ENCODE data around the gene SETD5. TPM values are rescaled to one million over a fixed set of nuclear protein-coding genes. Genes with fewer than 3 reads are reported as not detected.

Gene SETD5
- total RNA-seq, 3 donors from 2014 or later: 63.0 to 135 (median 118) TPM

GRCh38 chr3:9361691-9362388 is 35.6 kb upstream of the SETD5 start:
- TF ChIP-seq POLR2A (IDR thresholded peaks at IDR 0.05): no peak
- no peak for TF ChIP-seq POLR2AphosphoS5 (IDR thresholded peaks at IDR 0.05)
- no peak for TF ChIP-seq CTCF (IDR thresholded peaks at IDR 0.05)
- H3K4me3 ChIP-seq: peak overlapping the region; percentile 59 to 79 (median 76)
- no peaks in the 10 kb centered on the region for H3K36me3 ChIP-seq
- DNase-seq (ENCODE audit: low spot score in 2 of 2): no peak
- H3K27ac ChIP-seq: no peak overlapping the region
- intact Hi-C loops (cut with DNase I; ENCODE audit: low total_unique reads): no loop called here
- no peaks in the 10 kb centered on the region for H3K27me3 ChIP-seq
- no peaks in the 10 kb centered on the region for H3K4me1 ChIP-seq
- H3K9me3 ChIP-seq: no peaks in the 10 kb centered on the region

GRCh38 chr3:9362731-9363530 is 34.5 kb upstream of the SETD5 start, which contains the start of gene THUMPD3:
TSS of gene THUMPD3 (plus strand) at chr3:9363054. CDS start at chr3:9365069, 2,015 bp downstream.
- H3K36me3 ChIP-seq: no peaks in the 10 kb centered on the region
- peak; percentile 70 for TF ChIP-seq POLR2A (IDR thresholded peaks at IDR 0.05)
- peak; percentile 88 to 96 (median 93) for TF ChIP-seq POLR2AphosphoS5 (IDR thresholded peaks at IDR 0.05)
- TF ChIP-seq CTCF (IDR thresholded peaks at IDR 0.05): peak in 1 of 3 donors; percentile 13
- H3K4me1 ChIP-seq: no peaks in the 10 kb centered on the region
- intact Hi-C loops (cut with DNase I; ENCODE audit: low total_unique reads): no loop called here
- H3K9me3 ChIP-seq: no peaks in the 10 kb centered on the region
- DNase-seq (ENCODE audit: low spot score in 2 of 2): peak; percentile 80 to 87
- H3K27me3 ChIP-seq: no peaks in the 10 kb centered on the region
- H3K4me3 ChIP-seq: peak within 1 kb of the TSS; percentile 59 to 79 (median 76)
- H3K27ac ChIP-seq: peak within 1 kb of the TSS; percentile 92 to 94

- TF ChIP-seq POLR2A (IDR thresholded peaks at IDR 0.05): no peak
- TF ChIP-seq POLR2AphosphoS5 (IDR thresholded peaks at IDR 0.05): no peak
- TF ChIP-seq CTCF (IDR thresholded peaks at IDR 0.05): no peak
- Histone ChIP-seq H3K9me3 (no peaks in the 10 kb centered on the region), H3K36me3 (peaks cover 7% of the 10 kb centered on the region), H3K4me3 (no peak overlapping the region), H3K27ac (no peak overlapping the region), H3K27me3 (no peaks in the 10 kb centered on the region), H3K4me1 (no peaks in the 10 kb centered on the region)
- DNase-seq (ENCODE audit: low spot score in 2 of 2): no peak
- intact Hi-C loops (cut with DNase I; ENCODE audit: low total_unique reads): no loop called here
These were observed 27.9 kb upstream of the SETD5 start for GRCh38 chr3:9369508-9369907.

- TF ChIP-seq POLR2A (IDR thresholded peaks at IDR 0.05) (no peak), CTCF (IDR thresholded peaks at IDR 0.05) (no peak), POLR2AphosphoS5 (IDR thresholded peaks at IDR 0.05) (no peak)
- H3K27me3 ChIP-seq: no peaks in the 10 kb centered on the region
- intact Hi-C loops (cut with DNase I; ENCODE audit: low total_unique reads): no loop called here
- peaks cover 11% of the 10 kb centered on the region for H3K36me3 ChIP-seq
- no peak overlapping the region for H3K27ac ChIP-seq
- DNase-seq (ENCODE audit: low spot score in 2 of 2): no peak
- no peaks in the 10 kb centered on the region for H3K4me1 ChIP-seq
- H3K9me3 ChIP-seq: no peaks in the 10 kb centered on the region
- no peak overlapping the region for H3K4me3 ChIP-seq
These were observed 23.9 kb upstream of the SETD5 start for GRCh38 chr3:9373465-9373864.

GRCh38 chr3:9377981-9378380 is 19.4 kb upstream of the SETD5 start:
- H3K4me1 ChIP-seq: no peaks in the 10 kb centered on the region
- H3K9me3 ChIP-seq: no peaks in the 10 kb centered on the region
- H3K4me3 ChIP-seq: no peak overlapping the region
- H3K36me3 ChIP-seq: peaks cover 6% of the 10 kb centered on the region
- H3K27ac ChIP-seq: no peak overlapping the region
- H3K27me3 ChIP-seq: no peaks in the 10 kb centered on the region
- intact Hi-C loops (cut with DNase I; ENCODE audit: low total_unique reads): no loop called here
- no peak for DNase-seq (ENCODE audit: low spot score in 2 of 2)
- TF ChIP-seq POLR2AphosphoS5 (IDR thresholded peaks at IDR 0.05) (no peak), POLR2A (IDR thresholded peaks at IDR 0.05) (no peak), CTCF (IDR thresholded peaks at IDR 0.05) (no peak)

All from breast epithelium (tissue), 4 donors.